Thyroid gland (tissue), 4 donors: ENCODE data around the gene HIVEP1.

ENCODE experiments used
- POLR2A ChIP-seq, 2 donors: fragments of 450-650 bp; IDR thresholded peaks; one replicate each; pipeline ENCODE4 v1.6.1; 2017; ENCODE audit warnings: antibody characterized with exemption in 2 of 2, mild to moderate bottlenecking in 2 of 2, moderate library complexity in 1 of 2
- TF ChIP-seq, protein P1 (sequence below), 6 experiments: fragments of 200-600 bp in 3 of 6; fragments of 450-650 bp in 3 of 6; sonication (generic) in 3 of 6; IDR thresholded peaks; one replicate each; pipeline ENCODE4 v1.5.1; 2016 to 2019; ENCODE audit warnings: antibody characterized with exemption in 6 of 6, mild to moderate bottlenecking in 2 of 6, inconsistent platforms in 1 of 6, moderate library complexity in 1 of 6

DNA sequence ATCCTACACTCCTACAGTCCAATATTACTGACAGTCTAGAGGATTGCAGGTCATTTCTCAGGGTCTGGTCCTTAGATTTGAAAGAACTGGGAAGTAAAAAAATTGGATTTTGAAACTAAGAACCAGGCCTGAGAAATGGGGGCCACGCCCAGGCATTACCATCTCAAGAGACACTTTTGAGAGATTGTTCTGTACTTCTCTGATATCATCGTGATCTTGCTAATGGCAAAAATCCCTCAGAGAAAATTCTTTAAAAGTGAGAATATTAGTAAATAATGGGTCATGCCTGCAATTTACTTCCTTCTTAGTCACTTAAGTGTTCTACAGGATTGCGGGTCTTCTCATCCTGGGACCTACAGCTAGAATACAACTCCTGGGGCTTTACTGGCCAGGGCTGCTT is 42.0 kb upstream of the HIVEP1 start:
- TF ChIP-seq, protein P1, sequence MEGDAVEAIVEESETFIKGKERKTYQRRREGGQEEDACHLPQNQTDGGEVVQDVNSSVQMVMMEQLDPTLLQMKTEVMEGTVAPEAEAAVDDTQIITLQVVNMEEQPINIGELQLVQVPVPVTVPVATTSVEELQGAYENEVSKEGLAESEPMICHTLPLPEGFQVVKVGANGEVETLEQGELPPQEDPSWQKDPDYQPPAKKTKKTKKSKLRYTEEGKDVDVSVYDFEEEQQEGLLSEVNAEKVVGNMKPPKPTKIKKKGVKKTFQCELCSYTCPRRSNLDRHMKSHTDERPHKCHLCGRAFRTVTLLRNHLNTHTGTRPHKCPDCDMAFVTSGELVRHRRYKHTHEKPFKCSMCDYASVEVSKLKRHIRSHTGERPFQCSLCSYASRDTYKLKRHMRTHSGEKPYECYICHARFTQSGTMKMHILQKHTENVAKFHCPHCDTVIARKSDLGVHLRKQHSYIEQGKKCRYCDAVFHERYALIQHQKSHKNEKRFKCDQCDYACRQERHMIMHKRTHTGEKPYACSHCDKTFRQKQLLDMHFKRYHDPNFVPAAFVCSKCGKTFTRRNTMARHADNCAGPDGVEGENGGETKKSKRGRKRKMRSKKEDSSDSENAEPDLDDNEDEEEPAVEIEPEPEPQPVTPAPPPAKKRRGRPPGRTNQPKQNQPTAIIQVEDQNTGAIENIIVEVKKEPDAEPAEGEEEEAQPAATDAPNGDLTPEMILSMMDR (IDR thresholded peaks at IDR 0.05) = no peak
- TF ChIP-seq POLR2A (IDR thresholded peaks at IDR 0.05) = no peak
